SK-N-MC (cell line): Measurements from ENCODE around the gene VPS11.
A peak's percentile ranks its signal among the peaks of the same experiment; 100 is the strongest.
"Not testable (repeated sequence)": the region's sequence is repeated elsewhere in the genome, so short reads cannot be mapped to it uniquely, and the experiment has no call there.

Source experiments
- DNase-seq: peaks from one replicate; pipeline ENCODE4 v3.0.0-alpha.2; 2011; ENCODE audit warnings: low read depth, low spot score
- H3K27ac ChIP-seq: fragments of 200-600 bp; sonication (generic); 2 replicates; pipeline ENCODE4 v1.5.1; 2016; ENCODE audit warnings: mixed run types
- H3K36me3 ChIP-seq: fragments of 200-600 bp; sonication (generic); 2 replicates; pipeline ENCODE4 v1.6.1; 2017; ENCODE audit warnings: antibody characterized with exemption, low read length, mixed read lengths; ENCODE audit not compliant: insufficient read depth
- H3K4me3 ChIP-seq: fragments of 200-600 bp; sonication (generic); 2 replicates; pipeline ENCODE4 v1.5.1; 2016
- H3K9ac ChIP-seq: fragments of 200-600 bp; sonication (generic); 2 replicates; pipeline ENCODE4 v1.8.0; 2017; ENCODE audit warnings: mixed run types, mixed read lengths; ENCODE audit not compliant: insufficient read length
- H3K9me3 ChIP-seq: fragments of 200-600 bp; sonication (generic); 2 replicates; pipeline ENCODE4 v1.6.1; 2017; ENCODE audit warnings: low read depth, mild to moderate bottlenecking, antibody characterized with exemption, low read length, moderate library complexity, mixed read lengths
- EZH2 ChIP-seq: fragments of 200-600 bp; sonication (generic); IDR thresholded peaks from one replicate; pipeline ENCODE4 v1.6.1; 2017; ENCODE audit warnings: antibody characterized with exemption
- FOXP2 ChIP-seq: optimal IDR thresholded peaks from 2 replicates; pipeline ENCODE3; 2011; ENCODE audit warnings: mild to moderate bottlenecking, moderate library complexity; ENCODE audit not compliant: insufficient read depth; ENCODE audit errors: extremely low read length, control extremely low read depth
- POLR2AphosphoS5 ChIP-seq: IDR thresholded peaks from 2 replicates; pipeline ENCODE4 v1.6.1; 2012; ENCODE audit warnings: mild to moderate bottlenecking, low read depth, low read length, borderline replicate concordance

Gene VPS11

DNA sequence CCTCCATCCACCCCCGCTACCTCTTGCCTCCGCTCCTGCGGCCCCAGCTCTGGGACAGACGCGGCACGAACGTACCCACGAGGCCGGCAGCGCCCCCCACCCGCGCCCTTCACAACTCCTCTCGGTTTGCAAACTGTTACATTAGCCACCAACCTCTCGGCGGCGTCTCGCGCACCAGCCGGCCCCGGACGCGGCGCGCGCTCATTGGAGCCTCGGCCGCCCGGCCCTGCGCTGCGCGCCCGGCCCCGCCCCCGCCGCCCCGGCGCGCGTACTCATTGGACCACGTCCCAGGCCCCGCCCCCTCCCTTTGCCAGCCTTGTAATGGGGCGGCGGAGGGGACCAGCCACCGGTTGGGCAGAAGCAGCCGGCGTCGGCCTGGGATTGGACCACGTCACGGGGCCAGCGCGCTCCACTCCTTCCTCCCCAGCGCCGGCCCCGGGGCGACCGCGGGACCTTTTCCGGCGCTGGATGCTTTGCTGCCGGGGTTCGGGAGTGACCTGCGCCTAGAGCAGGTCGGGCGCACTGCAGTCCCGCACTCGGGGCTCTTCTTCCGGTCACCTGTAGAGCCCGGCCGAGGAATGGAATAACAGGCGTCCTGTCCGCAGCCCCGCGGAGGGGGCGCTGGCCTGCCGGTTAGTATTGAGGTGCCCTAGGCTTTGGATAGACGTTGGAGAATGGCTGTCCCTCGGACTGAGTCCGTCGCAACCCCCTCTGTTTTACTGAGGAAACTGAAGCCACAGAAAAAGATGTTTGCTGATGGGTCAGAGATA lies 10.4 kb upstream of the VPS11 start, which contains the start of gene HYOU1:
Gene HYOU1 (minus strand): TSS at position 206 of the 770 bp plus-strand sequence. CDS start 1,045 bp downstream, outside the sequence.
- no peaks in the 10 kb centered on the region for H3K9me3 ChIP-seq
- peak within 1 kb of the TSS; percentile 91 for H3K9ac ChIP-seq
- peak within 1 kb of the TSS; percentile 95 for H3K4me3 ChIP-seq
- DNase-seq: peak; percentile 57
- H3K36me3 ChIP-seq: peaks cover 30% of the 10 kb centered on the region
- peak; percentile 80; the same call in 1 of the 2 replicates for TF ChIP-seq POLR2AphosphoS5
- no peak for TF ChIP-seq FOXP2
- no peak for TF ChIP-seq EZH2
- H3K27ac ChIP-seq: peak within 1 kb of the TSS; percentile 64; the same call in 1 of the 2 replicates

DNA sequence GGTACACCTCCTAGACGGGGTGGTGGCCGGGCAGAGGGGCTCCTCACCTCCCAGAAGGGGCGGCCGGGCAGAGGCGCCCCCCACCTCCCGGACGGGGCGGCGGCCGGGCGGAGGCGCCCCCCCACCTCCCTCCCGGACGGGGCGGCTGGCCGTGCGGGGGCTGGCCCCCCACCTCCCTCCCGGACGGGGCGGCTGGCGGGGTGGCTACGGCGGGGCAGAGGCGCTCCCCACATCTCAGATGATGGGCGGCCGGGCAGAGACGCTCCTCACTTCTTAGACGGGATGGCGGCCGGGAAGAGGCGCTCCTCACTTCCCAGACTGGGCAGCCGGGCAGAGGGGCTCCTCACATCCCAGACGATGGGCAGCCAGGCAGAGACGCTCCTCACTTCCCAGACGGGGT lies 8.5 kb upstream of the VPS11 start:
- H3K27ac ChIP-seq, H3K9ac ChIP-seq, H3K4me3 ChIP-seq, H3K9me3 ChIP-seq, DNase-seq: not testable (repeated sequence)
- peaks cover 12% of the 10 kb centered on the region for H3K36me3 ChIP-seq

DNA sequence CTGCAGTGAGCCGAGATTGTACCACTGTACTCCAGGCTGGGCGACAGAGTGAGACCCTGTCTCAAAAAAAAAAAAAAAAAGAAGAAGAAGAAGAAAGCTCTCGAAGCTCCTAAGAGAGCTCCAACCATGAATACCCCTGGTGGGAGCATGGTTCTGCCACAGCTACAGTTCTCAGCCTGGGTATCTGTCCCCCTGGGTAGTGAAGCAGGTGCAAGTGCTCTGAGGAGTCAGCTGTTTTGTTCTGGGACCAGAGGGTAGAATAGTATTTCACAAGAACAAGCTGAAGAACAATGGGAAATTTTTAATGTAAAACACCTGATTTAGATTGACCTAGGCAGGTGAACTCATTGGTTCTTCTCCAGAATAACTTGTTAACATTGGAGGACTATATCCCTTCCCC lies 6.4 kb upstream of the VPS11 start:
- no peak for DNase-seq
- no peak overlapping the region for H3K9ac ChIP-seq
- no peaks in the 10 kb centered on the region for H3K9me3 ChIP-seq
- H3K27ac ChIP-seq: no peak overlapping the region
- no peaks in the 10 kb centered on the region for H3K36me3 ChIP-seq
- no peak for TF ChIP-seq EZH2
- no peak for TF ChIP-seq POLR2AphosphoS5
- TF ChIP-seq FOXP2: no peak
- H3K4me3 ChIP-seq: no peak overlapping the region

DNA sequence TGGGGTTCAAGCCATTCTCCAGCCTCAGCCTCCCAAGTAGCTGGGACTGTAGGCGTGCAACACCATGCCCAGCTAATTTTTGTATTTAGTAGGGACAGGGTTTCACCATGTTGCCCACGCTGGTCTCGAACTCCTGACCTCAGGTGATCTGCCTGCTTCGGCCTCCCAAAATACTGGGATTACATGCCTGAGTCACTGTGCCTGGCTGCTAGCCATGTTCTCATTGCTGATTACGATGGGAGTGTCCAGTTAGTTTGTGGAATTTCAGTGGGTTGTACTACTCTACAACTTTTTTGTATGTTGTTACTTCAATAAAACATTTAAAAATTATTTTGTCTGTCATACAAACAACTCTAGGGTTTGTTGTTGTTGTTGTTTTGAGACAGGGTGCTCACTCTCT lies 4.8 kb upstream of the VPS11 start:
- Histone ChIP-seq H3K9me3 (no peaks in the 10 kb centered on the region), H3K27ac (no peak overlapping the region), H3K36me3 (no peaks in the 10 kb centered on the region), H3K4me3 (no peak overlapping the region), H3K9ac (no peak overlapping the region)
- TF ChIP-seq FOXP2 (no peak), POLR2AphosphoS5 (no peak), EZH2 (no peak)
- no peak for DNase-seq

DNA sequence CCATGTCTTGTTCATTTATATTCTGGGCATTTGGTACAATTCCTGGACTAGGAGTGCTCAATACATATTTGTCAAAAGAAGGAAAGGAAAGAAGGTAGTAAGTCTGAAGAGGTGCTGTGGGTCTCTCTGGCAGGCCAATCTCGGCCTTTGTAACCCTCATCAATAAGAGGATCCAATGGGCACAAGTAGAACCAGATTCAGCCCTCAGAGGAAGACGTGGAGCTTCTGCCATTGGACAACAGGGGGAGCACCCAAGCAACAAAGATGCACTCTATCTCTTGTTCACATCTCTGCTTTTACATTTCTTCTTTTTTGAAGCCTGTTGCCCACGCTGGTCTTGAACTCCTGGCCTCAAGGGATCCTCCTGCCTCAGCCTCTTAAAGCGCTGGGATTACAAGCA lies 2.2 kb upstream of the VPS11 start:
- H3K9me3 ChIP-seq: no peaks in the 10 kb centered on the region
- no peak overlapping the region for H3K27ac ChIP-seq
- peak; percentile 20 for DNase-seq
- no peak for TF ChIP-seq FOXP2
- TF ChIP-seq EZH2: no peak
- TF ChIP-seq POLR2AphosphoS5: no peak
- no peak overlapping the region for H3K4me3 ChIP-seq
- peaks cover 9% of the 10 kb centered on the region; the same call in 1 of the 2 replicates for H3K36me3 ChIP-seq
- no peak overlapping the region for H3K9ac ChIP-seq

DNA sequence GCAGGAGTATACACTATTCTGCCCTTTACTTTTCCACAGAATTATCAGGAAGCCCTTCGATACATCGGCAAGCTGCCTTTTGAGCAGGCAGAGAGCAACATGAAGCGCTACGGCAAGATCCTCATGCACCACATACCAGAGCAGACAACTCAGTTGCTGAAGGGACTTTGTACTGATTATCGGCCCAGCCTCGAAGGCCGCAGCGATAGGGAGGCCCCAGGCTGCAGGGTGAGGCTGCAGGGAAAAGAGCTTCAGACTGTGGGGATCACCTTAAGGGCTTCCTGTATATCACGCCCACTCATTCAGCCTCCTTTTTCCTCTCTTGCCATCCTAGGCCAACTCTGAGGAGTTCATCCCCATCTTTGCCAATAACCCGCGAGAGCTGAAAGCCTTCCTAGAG lies 10.2 kb downstream of the VPS11 start:
- Histone ChIP-seq H3K9me3 (no peaks in the 10 kb centered on the region), H3K9ac (no peak overlapping the region), H3K36me3 (peaks cover 58% of the 10 kb centered on the region), H3K27ac (no peak overlapping the region), H3K4me3 (no peak overlapping the region)
- no peak for DNase-seq
- TF ChIP-seq POLR2AphosphoS5 (no peak), FOXP2 (no peak)

DNA sequence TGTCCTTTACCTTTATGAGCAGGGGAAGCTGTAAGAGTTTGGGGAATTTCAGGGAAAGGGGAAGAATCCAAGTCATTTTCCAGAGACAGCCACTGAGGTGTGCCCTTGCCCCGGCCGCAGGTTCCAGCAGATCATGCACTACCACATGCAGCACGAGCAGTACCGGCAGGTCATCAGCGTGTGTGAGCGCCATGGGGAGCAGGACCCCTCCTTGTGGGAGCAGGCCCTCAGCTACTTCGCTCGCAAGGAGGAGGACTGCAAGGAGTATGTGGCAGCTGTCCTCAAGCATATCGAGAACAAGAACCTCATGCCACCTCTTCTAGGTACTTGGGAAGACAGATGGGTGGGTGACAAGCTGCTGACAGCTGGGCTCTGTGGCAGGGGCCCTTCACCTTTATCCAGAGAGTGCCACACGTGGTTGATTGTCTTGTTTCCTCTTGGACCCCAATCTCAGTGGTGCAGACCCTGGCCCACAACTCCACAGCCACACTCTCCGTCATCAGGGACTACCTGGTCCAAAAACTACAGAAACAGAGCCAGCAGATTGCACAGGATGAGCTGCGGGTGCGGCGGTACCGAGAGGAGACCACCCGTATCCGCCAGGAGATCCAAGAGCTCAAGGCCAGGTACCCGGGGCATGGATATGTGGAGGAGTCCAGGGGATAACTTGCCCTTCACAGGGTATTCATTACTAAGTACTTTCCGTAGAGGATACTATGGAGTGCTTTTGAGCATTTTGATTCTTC lies 11.2 kb downstream of the VPS11 start:
- H3K36me3 ChIP-seq: peaks cover 48% of the 10 kb centered on the region
- DNase-seq: no peak
- H3K9ac ChIP-seq: no peak overlapping the region
- no peaks in the 10 kb centered on the region for H3K9me3 ChIP-seq
- no peak overlapping the region for H3K27ac ChIP-seq
- no peak for TF ChIP-seq EZH2
- H3K4me3 ChIP-seq: no peak overlapping the region

DNA sequence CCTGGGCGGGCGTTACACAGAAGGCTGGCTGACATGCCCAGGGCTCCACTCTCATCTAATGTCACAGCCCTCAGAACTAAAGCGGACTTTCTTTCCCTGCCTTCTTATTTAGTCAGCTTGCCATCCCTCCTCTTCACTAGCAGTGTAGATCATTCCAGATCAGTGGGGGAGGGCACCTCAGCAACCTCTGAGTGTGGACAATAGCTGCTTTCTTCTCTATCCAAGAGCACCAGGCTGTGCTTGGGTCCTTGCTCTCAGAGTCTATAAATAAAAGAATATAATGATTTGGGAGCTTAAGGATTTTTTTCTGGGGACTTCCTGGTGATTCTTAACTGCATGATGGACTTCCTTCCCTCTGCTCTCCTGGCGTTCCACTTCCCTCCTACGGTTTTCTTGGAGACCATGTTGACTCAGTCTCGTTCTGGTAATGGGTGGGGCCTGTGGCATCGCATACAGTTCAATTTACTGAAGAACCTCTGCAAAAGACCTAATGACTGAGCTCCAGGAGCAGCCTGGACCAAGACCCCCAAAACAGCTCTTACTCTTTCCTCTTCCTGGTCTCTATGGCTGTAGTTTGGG lies 14.2 kb downstream of the VPS11 start:
- Histone ChIP-seq H3K4me3 (no peak overlapping the region), H3K9me3 (no peaks in the 10 kb centered on the region), H3K9ac (no peak overlapping the region), H3K36me3 (peaks cover 41% of the 10 kb centered on the region; the same call in 1 of the 2 replicates), H3K27ac (no peak overlapping the region)
- no peak for TF ChIP-seq FOXP2
- TF ChIP-seq POLR2AphosphoS5: no peak
- TF ChIP-seq EZH2: no peak
- DNase-seq: no peak
